Natural killer cell treated with Interleukin-12 subunit alpha and Interleukin-12 subunit beta and Interleukin-15 and Interleukin-18, amount 100 ng/mL, for 72 hours (primary cell): ENCODE results near the gene CDX2. TPM values are rescaled to one million over a fixed set of nuclear protein-coding genes. Genes with fewer than 3 reads are reported as not detected.
A peak's percentile ranks its signal among the peaks of the same experiment; 100 is the strongest.

Experiments
- ATAC-seq, 2 donors: fragments of 150-1000 bp; cut with Tn5 transposase in 1 of 2; sonication (Bioruptor Pico), chemical (Tn5 transposase) in 1 of 2; 2 replicates each; pipeline ENCODE4 v1.10.0; 2021
- DNase-seq: peaks from one replicate; pipeline ENCODE4 v3.0.0; 2022; ENCODE audit warnings: low spot score
- H3K27ac Mint-ChIP-seq, 2 donors: 1 replicate in 1 of 2; 2 replicates in 1 of 2; pipeline ENCODE4 v1.8.0; 2022; ENCODE audit warnings: mixed read lengths in 2 of 2, mild to moderate bottlenecking in 1 of 2, moderate library complexity in 1 of 2
- H3K27me3 Mint-ChIP-seq, 2 donors: 1 replicate in 1 of 2; 2 replicates in 1 of 2; pipeline ENCODE4 v1.8.0; 2022; ENCODE audit warnings: mixed read lengths in 2 of 2
- H3K36me3 Mint-ChIP-seq: one replicate; pipeline ENCODE4 v1.8.0; 2022; ENCODE audit warnings: mixed read lengths
- H3K4me1 Mint-ChIP-seq, 2 donors: 1 replicate in 1 of 2; 2 replicates in 1 of 2; pipeline ENCODE4 v1.8.0; 2022; ENCODE audit warnings: low read depth in 2 of 2, mixed read lengths in 2 of 2, mild to moderate bottlenecking in 1 of 2
- H3K4me3 Mint-ChIP-seq: one replicate; pipeline ENCODE4 v1.8.0; 2022; ENCODE audit warnings: mixed read lengths
- H3K9me3 Mint-ChIP-seq: 2 replicates; pipeline ENCODE4 v1.8.0; 2022; ENCODE audit warnings: mixed read lengths
- total RNA-seq, 2 donors: library from RNA; stranded (reverse); gene quantifications; one replicate each; pipeline ENCODE4 v1.2.3, GENCODE V29; 2022

The CDX2 gene
- total RNA-seq, 2 donors from 2014 or later = not detected

DNA sequence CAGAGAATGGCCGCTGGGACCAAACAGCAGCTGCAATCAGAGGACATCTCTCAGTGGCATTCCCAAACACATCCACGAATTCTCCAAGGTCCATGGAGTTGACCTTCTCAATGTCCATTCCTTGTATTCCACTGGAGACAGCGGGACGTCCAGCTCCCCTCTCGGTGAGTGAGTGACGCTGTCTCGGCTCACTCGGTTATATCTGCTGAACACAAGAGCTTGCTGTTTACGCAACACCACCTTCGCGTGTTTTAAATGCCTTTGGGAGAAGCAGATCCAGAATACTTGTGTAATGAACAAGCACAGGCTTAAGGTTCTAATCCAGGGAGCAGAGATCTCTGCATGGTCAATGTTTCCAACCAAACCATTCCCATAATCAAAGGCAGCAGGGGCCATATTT, 19.4 kb upstream of the CDX2 start, which contains the start of gene URAD:
Gene URAD (minus strand): TSS at position 174 of the 400 bp plus-strand sequence. CDS start 56 bp downstream, at position 118.
- Mint-ChIP-seq H3K27me3 (peaks cover 6 to 21% of the 10 kb centered on the region in 2 donors), H3K4me1 (no peaks in the 10 kb centered on the region), H3K9me3 (no peaks in the 10 kb centered on the region), H3K27ac (no peak within 1 kb of the TSS), H3K4me3 (no peak within 1 kb of the TSS), H3K36me3 (no peaks in the 10 kb centered on the region)
- no peak for ATAC-seq
- DNase-seq = no peak

DNA sequence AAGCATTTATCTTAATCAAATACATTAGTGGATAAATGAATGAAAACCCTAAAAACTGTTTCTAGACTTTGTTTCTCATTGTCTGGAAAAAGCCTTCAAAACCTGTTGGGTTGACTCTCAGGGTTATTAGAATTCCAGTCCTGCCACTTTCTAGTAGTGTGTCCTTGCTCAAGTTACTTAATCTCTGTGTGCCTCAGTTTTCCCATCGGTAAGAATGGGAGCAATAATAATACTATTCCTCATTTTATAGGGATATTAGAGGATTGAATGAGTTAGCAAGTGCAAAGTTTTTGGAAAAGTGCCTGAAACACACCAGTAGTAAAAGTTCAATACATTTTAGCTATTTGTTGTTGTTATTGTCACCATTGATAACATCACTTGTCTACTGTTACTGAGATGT, 16.5 kb upstream of the CDX2 start:
- no peak for DNase-seq
- no peaks in the 10 kb centered on the region for H3K36me3 Mint-ChIP-seq
- H3K27ac Mint-ChIP-seq = no peak overlapping the region
- H3K9me3 Mint-ChIP-seq = no peaks in the 10 kb centered on the region
- peaks cover 29 to 48% of the 10 kb centered on the region in 2 donors for H3K27me3 Mint-ChIP-seq
- H3K4me3 Mint-ChIP-seq = no peak overlapping the region
- H3K4me1 Mint-ChIP-seq = no peaks in the 10 kb centered on the region
- no peak for ATAC-seq

DNA sequence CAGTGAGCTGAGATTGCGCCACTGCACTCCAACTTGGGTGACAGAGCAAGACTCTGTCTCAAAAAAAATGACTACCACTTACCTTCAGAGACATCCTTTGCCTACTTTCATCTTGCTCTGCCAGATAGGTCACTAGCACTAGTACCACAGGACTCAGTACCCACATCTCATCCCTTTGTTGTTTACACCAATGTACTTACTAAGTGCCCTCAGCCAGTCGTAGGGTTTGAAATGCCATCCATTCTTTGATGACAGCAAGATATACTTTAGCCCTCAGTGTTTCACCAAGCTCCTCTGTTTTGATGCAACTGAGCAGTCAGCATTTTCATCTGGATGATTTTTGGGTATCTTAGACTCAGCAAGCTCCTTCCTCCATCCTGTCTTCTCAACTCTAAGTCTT, 13.2 kb upstream of the CDX2 start:
- Mint-ChIP-seq H3K9me3 (no peaks in the 10 kb centered on the region), H3K36me3 (no peaks in the 10 kb centered on the region), H3K4me3 (no peak overlapping the region), H3K27me3 (peaks cover 46 to 64% of the 10 kb centered on the region in 2 donors), H3K27ac (no peak overlapping the region), H3K4me1 (peaks cover 0 to 5% of the 10 kb centered on the region in 2 donors)
- DNase-seq (no peak), ATAC-seq (no peak)

DNA sequence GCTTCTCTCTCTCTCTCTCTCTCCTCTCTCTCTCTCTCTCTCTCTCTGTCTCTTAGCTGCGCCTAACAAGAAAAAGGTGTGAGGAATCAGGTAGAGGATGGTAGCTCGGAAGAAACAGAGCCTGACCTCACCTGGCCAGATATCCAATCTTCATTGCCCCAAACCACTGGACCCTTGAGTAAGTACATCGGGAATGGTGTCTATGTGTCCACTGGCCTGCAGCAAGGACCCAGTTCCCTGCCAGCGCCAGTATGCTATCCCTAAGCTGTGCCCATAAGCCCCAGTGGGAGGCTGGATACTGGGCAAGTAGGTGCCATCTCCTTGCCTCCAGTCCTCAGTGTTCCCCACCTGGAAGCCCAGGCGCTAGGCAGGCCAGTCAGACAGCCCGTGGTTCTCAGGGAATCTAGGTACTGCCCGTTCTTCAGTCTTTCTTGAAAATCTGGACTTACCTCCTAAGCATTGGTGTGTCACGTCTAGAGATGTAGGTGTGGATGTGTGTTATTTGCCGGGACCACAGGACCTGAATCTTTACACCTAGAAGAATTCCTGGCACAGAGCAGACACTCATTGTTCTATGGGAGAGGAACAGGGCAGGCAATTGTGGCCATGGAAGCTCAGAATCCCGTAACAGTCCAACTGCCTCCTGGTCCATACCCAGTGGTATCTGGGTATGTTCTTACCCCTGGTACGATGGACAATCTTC, 12.0 kb upstream of the CDX2 start:
- Mint-ChIP-seq H3K27me3 (peaks cover 44 to 62% of the 10 kb centered on the region in 2 donors), H3K27ac (no peak overlapping the region), H3K9me3 (no peaks in the 10 kb centered on the region), H3K4me1 (peaks cover 0 to 5% of the 10 kb centered on the region in 2 donors), H3K36me3 (no peaks in the 10 kb centered on the region), H3K4me3 (no peak overlapping the region)
- ATAC-seq (peak in 1 of 2 donors; percentile 4), DNase-seq (no peak)

DNA sequence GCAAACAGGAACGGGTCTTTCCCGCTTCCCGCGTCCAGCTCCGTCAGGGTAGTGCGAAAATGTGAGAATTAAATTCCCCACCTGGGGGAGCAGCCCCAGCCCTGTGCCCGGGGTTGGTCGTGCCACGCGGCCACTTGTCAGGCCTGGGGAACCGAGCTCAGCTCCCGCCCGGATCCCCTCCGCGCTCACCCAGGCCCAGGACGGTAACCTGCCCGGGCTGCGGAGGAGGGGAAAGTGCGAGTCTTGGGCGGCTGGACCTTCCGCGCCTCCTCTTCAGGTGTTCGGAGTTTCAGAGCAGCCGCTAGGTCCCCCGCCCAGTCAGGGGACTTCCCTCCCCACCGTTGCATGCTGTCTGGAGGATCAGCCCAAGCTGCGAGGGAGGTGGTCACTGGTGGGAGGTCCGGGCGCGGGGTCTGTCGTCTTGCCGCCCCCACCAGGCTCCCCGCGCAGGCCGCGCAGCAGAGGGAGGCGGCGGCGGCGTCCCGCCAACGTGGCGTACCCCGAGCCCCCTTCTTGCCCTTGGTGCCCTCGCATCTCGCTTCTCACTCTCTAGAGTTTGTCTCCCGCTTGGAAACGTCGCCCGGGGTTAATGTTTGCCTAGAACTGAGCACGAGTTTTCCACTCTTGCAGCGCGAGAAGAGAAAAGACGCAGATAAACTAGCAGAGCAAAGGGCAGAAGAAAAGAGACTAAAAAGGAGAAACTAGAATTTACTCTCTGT, 11.3 kb upstream of the CDX2 start:
- Mint-ChIP-seq H3K4me3 (no peak overlapping the region), H3K36me3 (no peaks in the 10 kb centered on the region), H3K27ac (no peak overlapping the region), H3K27me3 (peaks cover 48 to 67% of the 10 kb centered on the region in 2 donors), H3K4me1 (peaks cover 0 to 5% of the 10 kb centered on the region in 2 donors), H3K9me3 (no peaks in the 10 kb centered on the region)
- DNase-seq (no peak), ATAC-seq (no peak)

DNA sequence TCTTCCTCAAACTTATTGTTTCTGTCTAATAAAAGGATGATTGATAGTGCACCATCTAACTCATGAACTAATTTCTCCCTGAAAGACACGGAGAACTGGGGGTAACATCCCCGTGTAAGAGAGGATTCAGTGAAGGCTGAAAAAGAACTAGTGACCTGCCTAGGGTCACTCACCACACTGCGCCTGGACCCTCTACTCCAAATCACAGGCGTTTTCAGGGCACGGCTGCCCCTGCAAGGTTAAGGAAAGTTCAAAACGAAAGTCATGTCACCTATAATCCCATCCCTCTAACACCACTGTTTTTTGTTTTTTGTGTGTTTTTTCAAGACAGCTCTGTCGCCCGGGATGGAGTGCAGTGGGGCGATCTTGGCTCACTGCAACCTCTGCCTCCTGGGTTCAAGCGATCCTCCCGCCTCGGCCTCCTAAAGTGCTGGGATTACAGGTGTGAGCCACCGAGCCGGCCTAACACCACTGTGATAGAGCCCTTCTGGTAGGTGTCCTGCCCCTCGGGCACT, 10.7 kb upstream of the CDX2 start:
- DNase-seq = no peak
- H3K27me3 Mint-ChIP-seq = peaks cover 53 to 73% of the 10 kb centered on the region in 2 donors
- H3K4me3 Mint-ChIP-seq = no peak overlapping the region
- ATAC-seq = no peak
- peaks cover 0 to 5% of the 10 kb centered on the region in 2 donors for H3K4me1 Mint-ChIP-seq
- no peaks in the 10 kb centered on the region for H3K9me3 Mint-ChIP-seq
- no peaks in the 10 kb centered on the region for H3K36me3 Mint-ChIP-seq
- H3K27ac Mint-ChIP-seq = no peak overlapping the region

DNA sequence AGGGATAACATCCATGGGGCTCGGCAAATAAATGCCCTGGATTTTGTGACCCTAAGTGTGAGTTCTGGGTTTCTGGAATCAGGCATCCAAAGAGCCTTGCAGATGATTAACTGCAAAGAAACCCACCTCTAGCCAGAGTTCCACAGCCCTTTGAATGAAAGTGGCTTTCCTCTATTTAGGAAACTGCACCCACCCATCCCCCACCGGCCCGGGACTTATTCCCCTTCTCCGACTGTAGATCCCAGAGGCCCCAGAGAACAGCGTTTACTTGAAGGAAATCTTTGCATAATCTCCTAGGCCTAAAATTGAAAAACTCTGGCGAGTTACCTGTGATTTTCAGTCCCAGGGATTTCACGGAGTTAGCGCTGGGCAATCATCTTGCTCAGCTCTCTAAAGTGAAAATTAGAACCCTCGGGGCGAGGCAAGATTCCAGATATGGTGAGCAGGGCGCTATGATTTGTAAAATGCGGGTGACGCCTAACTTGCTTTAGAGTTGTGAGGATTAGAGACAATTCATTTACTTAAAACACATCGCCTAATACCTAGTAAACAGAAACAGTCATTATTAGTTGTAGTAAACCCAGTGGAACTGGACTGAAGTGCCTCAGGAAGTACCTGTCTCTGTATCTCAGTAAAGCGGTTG, 10.0 kb upstream of the CDX2 start:
- no peaks in the 10 kb centered on the region for H3K9me3 Mint-ChIP-seq
- H3K27ac Mint-ChIP-seq = no peak overlapping the region
- no peak for DNase-seq
- peaks cover 0 to 5% of the 10 kb centered on the region in 2 donors for H3K4me1 Mint-ChIP-seq
- no peak for ATAC-seq
- H3K4me3 Mint-ChIP-seq = no peak overlapping the region
- no peaks in the 10 kb centered on the region for H3K36me3 Mint-ChIP-seq
- H3K27me3 Mint-ChIP-seq = peaks cover 57 to 76% of the 10 kb centered on the region in 2 donors

DNA sequence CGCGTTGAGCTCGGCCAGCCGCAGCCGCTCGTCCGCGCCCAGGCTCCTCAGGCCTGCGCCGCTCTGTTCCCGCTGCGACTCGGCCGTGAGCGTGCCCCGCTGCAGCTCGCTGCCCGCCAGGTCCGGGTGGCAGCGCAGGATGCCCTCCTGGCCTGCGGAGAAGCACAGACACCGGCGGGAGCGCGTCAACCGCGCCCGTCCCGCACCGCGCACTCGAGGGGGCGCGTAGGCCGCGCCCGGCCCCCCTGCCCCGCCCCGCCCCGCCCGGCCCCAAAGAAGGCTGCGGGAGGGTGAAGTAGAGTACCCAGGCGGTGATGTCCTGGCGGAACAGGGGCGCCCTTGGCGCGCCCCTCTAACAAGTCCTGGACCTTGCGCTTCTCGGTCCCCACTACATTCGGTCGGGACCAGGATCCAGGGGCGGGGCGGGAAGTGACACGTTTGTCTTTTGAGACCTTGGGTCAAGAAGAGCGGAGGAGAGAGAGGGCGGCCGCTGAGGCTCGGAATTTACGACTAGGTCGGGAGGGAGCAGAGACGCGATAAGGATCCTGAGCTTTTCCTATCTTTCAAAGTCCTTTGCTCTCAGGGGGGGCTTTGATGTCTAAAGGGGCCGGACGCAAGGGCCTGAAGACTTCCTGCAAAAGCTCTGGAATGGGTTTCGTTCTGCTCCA, 9.3 kb upstream of the CDX2 start:
- DNase-seq (no peak), ATAC-seq (no peak)
- no peak overlapping the region for H3K27ac Mint-ChIP-seq
- peaks cover 0 to 5% of the 10 kb centered on the region in 2 donors for H3K4me1 Mint-ChIP-seq
- no peaks in the 10 kb centered on the region for H3K9me3 Mint-ChIP-seq
- H3K36me3 Mint-ChIP-seq = no peaks in the 10 kb centered on the region
- peaks cover 63 to 76% of the 10 kb centered on the region in 2 donors for H3K27me3 Mint-ChIP-seq
- H3K4me3 Mint-ChIP-seq = no peak overlapping the region

DNA sequence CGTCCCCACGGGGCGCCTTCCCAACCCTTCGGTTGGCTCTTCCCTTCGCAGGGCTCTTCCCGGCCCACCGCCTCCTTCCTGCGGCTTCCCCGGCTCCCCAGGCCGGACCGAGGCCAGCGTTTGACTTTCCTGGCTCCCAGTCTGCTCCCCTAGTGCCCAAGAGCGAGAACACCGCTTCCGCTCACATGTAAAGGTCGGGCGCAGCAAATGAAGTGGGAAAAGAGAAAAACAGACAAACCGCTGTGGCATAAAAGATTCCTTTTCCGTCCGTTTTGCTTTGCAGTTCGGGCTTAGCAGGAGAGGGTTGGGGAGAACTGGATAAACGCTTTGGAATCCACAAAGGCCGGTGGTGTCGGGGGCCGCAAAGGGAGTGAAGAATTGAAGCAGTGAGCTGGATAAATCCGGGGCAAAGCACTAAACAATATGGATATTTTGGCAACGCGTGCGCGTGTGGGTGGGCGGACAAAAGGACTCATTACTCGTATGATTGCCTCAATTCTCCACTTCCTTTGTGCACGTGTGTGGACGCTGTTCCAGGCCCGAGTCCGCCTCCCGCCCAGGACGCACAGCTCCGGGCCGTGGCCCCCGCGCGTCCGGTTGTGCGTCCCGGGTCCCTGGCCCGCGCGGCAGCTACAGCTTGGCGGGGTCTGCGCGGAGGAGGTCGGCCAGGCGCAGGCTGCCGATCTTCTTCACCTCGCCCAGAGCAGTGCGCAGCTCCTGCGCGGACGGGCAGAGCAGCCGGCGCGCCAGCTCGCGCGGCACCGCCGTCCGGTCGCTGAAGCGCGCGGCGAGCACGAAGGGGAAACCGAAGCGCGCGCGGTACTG, 8.6 kb upstream of the CDX2 start:
- no peak overlapping the region for H3K27ac Mint-ChIP-seq
- H3K36me3 Mint-ChIP-seq = no peaks in the 10 kb centered on the region
- no peaks in the 10 kb centered on the region for H3K9me3 Mint-ChIP-seq
- DNase-seq (no peak), ATAC-seq (no peak)
- H3K4me1 Mint-ChIP-seq = peaks cover 0 to 5% of the 10 kb centered on the region in 2 donors
- peaks cover 63 to 73% of the 10 kb centered on the region in 2 donors for H3K27me3 Mint-ChIP-seq
- no peak overlapping the region for H3K4me3 Mint-ChIP-seq

DNA sequence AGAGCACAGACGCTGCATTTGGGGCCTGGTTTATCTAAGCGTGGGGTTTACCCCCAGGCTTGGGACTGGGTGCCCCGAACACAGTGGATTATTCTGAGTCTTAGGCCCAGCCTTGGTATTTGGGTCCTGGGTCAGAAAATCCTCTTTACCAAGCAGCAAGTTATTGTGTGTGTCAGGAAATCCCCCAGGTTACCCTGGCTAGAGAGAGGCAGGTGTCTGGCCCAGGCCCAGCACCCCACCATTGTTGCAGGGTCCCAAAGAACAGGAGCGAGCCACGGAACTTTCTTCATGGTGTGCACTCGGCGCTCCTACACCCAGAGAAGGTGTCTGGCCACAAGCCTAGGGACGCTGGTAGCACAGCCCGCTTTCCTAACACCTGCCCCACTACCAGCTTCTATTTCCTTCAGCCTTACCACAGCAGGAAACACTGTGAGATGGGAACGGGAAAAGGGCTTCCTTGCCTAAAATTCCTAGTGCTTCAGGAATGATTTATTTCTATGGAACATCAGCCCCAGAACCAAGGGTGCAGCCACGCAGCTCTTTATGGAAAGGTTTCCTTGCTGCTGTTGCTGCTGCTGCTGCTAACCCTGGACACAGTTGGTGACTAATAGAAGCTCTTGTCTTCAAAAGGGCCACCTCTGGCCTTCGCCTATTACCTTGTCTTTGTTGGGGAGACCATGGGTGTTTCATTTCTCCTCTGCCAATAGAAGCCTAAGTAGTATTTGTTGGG, 7.4 kb upstream of the CDX2 start:
- DNase-seq (no peak), ATAC-seq (no peak)
- no peaks in the 10 kb centered on the region for H3K36me3 Mint-ChIP-seq
- peaks cover 0 to 5% of the 10 kb centered on the region in 2 donors for H3K4me1 Mint-ChIP-seq
- H3K27me3 Mint-ChIP-seq = peaks cover 53 to 61% of the 10 kb centered on the region in 2 donors
- no peaks in the 10 kb centered on the region for H3K9me3 Mint-ChIP-seq
- no peak overlapping the region for H3K4me3 Mint-ChIP-seq
- no peak overlapping the region for H3K27ac Mint-ChIP-seq

DNA sequence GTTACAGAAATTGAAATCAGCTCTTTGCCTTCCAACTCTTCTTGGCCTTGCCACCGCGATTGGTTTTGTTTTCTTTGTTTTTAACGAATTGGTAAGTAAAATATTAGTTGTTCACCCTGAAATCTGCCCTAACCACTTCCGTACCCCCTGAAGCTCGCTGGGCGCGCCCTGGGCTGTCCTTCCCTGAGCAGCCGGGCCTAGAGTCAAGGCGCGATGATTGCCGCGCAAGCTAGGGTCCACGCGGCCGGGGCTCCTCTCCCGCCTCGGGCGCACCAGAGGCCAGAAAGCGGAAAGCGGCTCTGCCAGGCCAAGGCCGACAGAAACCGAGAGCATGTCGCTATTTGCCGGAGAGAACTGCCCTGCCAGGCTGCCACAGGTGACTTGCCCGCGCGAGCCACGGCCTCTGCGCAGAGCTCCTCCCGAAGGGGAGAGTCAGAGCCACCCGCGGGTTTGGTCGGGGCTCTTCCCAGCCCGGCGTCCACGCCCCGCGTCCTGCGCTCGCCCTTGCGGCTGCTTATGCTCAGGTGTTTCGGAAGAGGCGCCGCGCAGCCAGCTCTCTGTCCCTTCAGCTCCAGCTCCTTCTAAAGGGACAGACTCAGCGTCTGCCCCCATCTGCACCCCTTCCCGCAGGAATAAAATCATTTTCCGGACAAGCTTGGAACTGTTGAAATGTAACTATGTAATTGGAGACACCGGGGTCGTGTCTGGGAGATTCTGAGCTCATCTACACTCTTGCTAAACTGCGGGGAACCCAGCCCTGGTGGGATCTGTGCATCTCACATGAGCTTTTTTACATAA, 6.6 kb upstream of the CDX2 start:
- H3K4me3 Mint-ChIP-seq = no peak overlapping the region
- no peak overlapping the region for H3K27ac Mint-ChIP-seq
- H3K9me3 Mint-ChIP-seq = no peaks in the 10 kb centered on the region
- peaks cover 0 to 5% of the 10 kb centered on the region in 2 donors for H3K4me1 Mint-ChIP-seq
- ATAC-seq (no peak), DNase-seq (no peak)
- no peaks in the 10 kb centered on the region for H3K36me3 Mint-ChIP-seq
- peaks cover 53 to 62% of the 10 kb centered on the region in 2 donors for H3K27me3 Mint-ChIP-seq
